ENCODE results near the gene GPR152. TPM values are rescaled to one million over a fixed set of nuclear protein-coding genes. Genes with fewer than 3 reads are reported as not detected.
"Not testable (repeated sequence)": the region's sequence is repeated elsewhere in the genome, so short reads cannot be mapped to it uniquely, and the experiment has no call there.

The GPR152 gene
- total and polyA plus RNA-seq, 4 donors, result not detected

- H3K9me3 ChIP-seq (ENCODE audit: control insufficient read depth, insufficient read depth, low read length), result no peaks in the 10 kb centered on the region
- 83% methylated on average over 23 of the region's 25 CpGs for WGBS (ENCODE audit: insufficient coverage)
- H3K36me3 ChIP-seq (ENCODE audit: control insufficient read depth, insufficient read depth, low read length), result peaks cover 85% of the 10 kb centered on the region
- H3K27ac ChIP-seq (ENCODE audit: low read depth, low read length), result no peak overlapping the region
- H3K4me3 ChIP-seq (ENCODE audit: low read depth, low read length), result no peak overlapping the region
- no peak for DNase-seq (ENCODE audit: low read depth in 4 of 6, low spot score in 6 of 6)
- no peaks in the 10 kb centered on the region for H3K27me3 ChIP-seq (ENCODE audit: control insufficient read depth, insufficient read depth, low read length)
- peaks cover 13% of the 10 kb centered on the region for H3K4me1 ChIP-seq (ENCODE audit: control insufficient read depth, insufficient read depth, low read length)
Measured at GRCh38 chr11:67489203-67489884, 36.8 kb upstream of the GPR152 start.

GRCh38 chr11:67486481-67487195, 34.1 kb upstream of the GPR152 start:
- H3K4me1 ChIP-seq (ENCODE audit: control insufficient read depth, insufficient read depth, low read length), result peaks cover 32% of the 10 kb centered on the region
- 97% methylated on average over 16 of the region's 20 CpGs for WGBS (ENCODE audit: insufficient coverage)
- peaks cover 2% of the 10 kb centered on the region for H3K9me3 ChIP-seq (ENCODE audit: control insufficient read depth, insufficient read depth, low read length)
- no peaks in the 10 kb centered on the region for H3K27me3 ChIP-seq (ENCODE audit: control insufficient read depth, insufficient read depth, low read length)
- H3K4me3 ChIP-seq (ENCODE audit: low read depth, low read length), result no peak overlapping the region
- no peak for DNase-seq (ENCODE audit: low read depth in 4 of 6, low spot score in 6 of 6)
- H3K36me3 ChIP-seq (ENCODE audit: control insufficient read depth, insufficient read depth, low read length), result peaks cover 58% of the 10 kb centered on the region
- H3K27ac ChIP-seq (ENCODE audit: low read depth, low read length), result no peak overlapping the region

GRCh38 chr11:67485873-67486361, 33.4 kb upstream of the GPR152 start:
- Histone ChIP-seq H3K36me3 (ENCODE audit: control insufficient read depth, insufficient read depth, low read length) (peaks cover 51% of the 10 kb centered on the region), H3K4me1 (ENCODE audit: control insufficient read depth, insufficient read depth, low read length) (peaks cover 32% of the 10 kb centered on the region)
- 94% methylated on average over 5 of the region's 7 CpGs for WGBS (ENCODE audit: insufficient coverage)
- not testable (repeated sequence) for DNase-seq (ENCODE audit: low read depth in 4 of 6, low spot score in 6 of 6); H3K27ac ChIP-seq (ENCODE audit: low read depth, low read length); H3K4me3 ChIP-seq (ENCODE audit: low read depth, low read length); H3K27me3 ChIP-seq (ENCODE audit: control insufficient read depth, insufficient read depth, low read length); H3K9me3 ChIP-seq (ENCODE audit: control insufficient read depth, insufficient read depth, low read length)

GRCh38 chr11:67484847-67485311, 32.4 kb upstream of the GPR152 start:
- no peak for DNase-seq (ENCODE audit: low read depth in 4 of 6, low spot score in 6 of 6)
- H3K9me3 ChIP-seq (ENCODE audit: control insufficient read depth, insufficient read depth, low read length), result peaks cover 2% of the 10 kb centered on the region
- peak overlapping the region; percentile 9 for H3K4me3 ChIP-seq (ENCODE audit: low read depth, low read length)
- H3K4me1 ChIP-seq (ENCODE audit: control insufficient read depth, insufficient read depth, low read length), result peaks cover 27% of the 10 kb centered on the region
- no peaks in the 10 kb centered on the region for H3K27me3 ChIP-seq (ENCODE audit: control insufficient read depth, insufficient read depth, low read length)
- H3K27ac ChIP-seq (ENCODE audit: low read depth, low read length), result peak overlapping the region; percentile 71
- 58% methylated on average over 4 of the region's 11 CpGs for WGBS (ENCODE audit: insufficient coverage)
- peaks cover 40% of the 10 kb centered on the region for H3K36me3 ChIP-seq (ENCODE audit: control insufficient read depth, insufficient read depth, low read length)

GRCh38 chr11:67483831-67484665, 31.5 kb upstream of the GPR152 start:
- WGBS (ENCODE audit: insufficient coverage), result 92% methylated on average over 15 of the region's 16 CpGs
- H3K4me1 ChIP-seq (ENCODE audit: control insufficient read depth, insufficient read depth, low read length), result peaks cover 27% of the 10 kb centered on the region
- H3K27ac ChIP-seq (ENCODE audit: low read depth, low read length), result peak overlapping the region; percentile 95
- peaks cover 2% of the 10 kb centered on the region for H3K9me3 ChIP-seq (ENCODE audit: control insufficient read depth, insufficient read depth, low read length)
- H3K4me3 ChIP-seq (ENCODE audit: low read depth, low read length), result peak overlapping the region; percentile 85
- no peaks in the 10 kb centered on the region for H3K27me3 ChIP-seq (ENCODE audit: control insufficient read depth, insufficient read depth, low read length)
- peaks cover 32% of the 10 kb centered on the region for H3K36me3 ChIP-seq (ENCODE audit: control insufficient read depth, insufficient read depth, low read length)
- no peak for DNase-seq (ENCODE audit: low read depth in 4 of 6, low spot score in 6 of 6)

GRCh38 chr11:67482827-67483798, 30.6 kb upstream of the GPR152 start, which contains the start of gene AIP:
AIP (plus strand) TSS chr11:67483026; CDS start chr11:67483159, 133 bp downstream.
- peaks cover 2% of the 10 kb centered on the region for H3K9me3 ChIP-seq (ENCODE audit: control insufficient read depth, insufficient read depth, low read length)
- H3K36me3 ChIP-seq (ENCODE audit: control insufficient read depth, insufficient read depth, low read length), result peaks cover 24% of the 10 kb centered on the region
- peaks cover 27% of the 10 kb centered on the region for H3K4me1 ChIP-seq (ENCODE audit: control insufficient read depth, insufficient read depth, low read length)
- peak within 1 kb of the TSS; percentile 85 for H3K4me3 ChIP-seq (ENCODE audit: low read depth, low read length)
- peak; percentile 97 to 100 (median 98) for DNase-seq (ENCODE audit: low read depth in 4 of 6, low spot score in 6 of 6)
- H3K27ac ChIP-seq (ENCODE audit: low read depth, low read length), result peak within 1 kb of the TSS; percentile 95
- WGBS (ENCODE audit: insufficient coverage), result 4% methylated on average over 52 of the region's 60 CpGs
- no peaks in the 10 kb centered on the region for H3K27me3 ChIP-seq (ENCODE audit: control insufficient read depth, insufficient read depth, low read length)

- no peak for DNase-seq (ENCODE audit: low read depth in 4 of 6, low spot score in 6 of 6)
- H3K4me3 ChIP-seq (ENCODE audit: low read depth, low read length), result peak overlapping the region; percentile 85
- no peaks in the 10 kb centered on the region for H3K27me3 ChIP-seq (ENCODE audit: control insufficient read depth, insufficient read depth, low read length)
- peaks cover 27% of the 10 kb centered on the region for H3K4me1 ChIP-seq (ENCODE audit: control insufficient read depth, insufficient read depth, low read length)
- peaks cover 17% of the 10 kb centered on the region for H3K36me3 ChIP-seq (ENCODE audit: control insufficient read depth, insufficient read depth, low read length)
- H3K27ac ChIP-seq (ENCODE audit: low read depth, low read length), result peak overlapping the region; percentile 95
- WGBS (ENCODE audit: insufficient coverage), result 60% methylated on average over 1 of the region's 19 CpGs
- H3K9me3 ChIP-seq (ENCODE audit: control insufficient read depth, insufficient read depth, low read length), result peaks cover 2% of the 10 kb centered on the region
Measured at GRCh38 chr11:67482275-67482826, 29.8 kb upstream of the GPR152 start.

- H3K4me1 ChIP-seq (ENCODE audit: control insufficient read depth, insufficient read depth, low read length); H3K27ac ChIP-seq (ENCODE audit: low read depth, low read length); DNase-seq (ENCODE audit: low read depth in 4 of 6, low spot score in 6 of 6); H3K4me3 ChIP-seq (ENCODE audit: low read depth, low read length); H3K9me3 ChIP-seq (ENCODE audit: control insufficient read depth, insufficient read depth, low read length); H3K27me3 ChIP-seq (ENCODE audit: control insufficient read depth, insufficient read depth, low read length); H3K36me3 ChIP-seq (ENCODE audit: control insufficient read depth, insufficient read depth, low read length): not testable (repeated sequence)
- WGBS (ENCODE audit: insufficient coverage), result 87% methylated on average over 5 of the region's 16 CpGs
Measured at GRCh38 chr11:67477344-67478050, 25.0 kb upstream of the GPR152 start.

Measured in spinal cord (tissue), 10 donors.